ENCODE results near the gene TENT5C. TPM values are rescaled to one million over a fixed set of nuclear protein-coding genes. Genes with fewer than 3 reads are reported as not detected.

The TENT5C gene
- total RNA-seq, result under 0.01 TPM in 1 of 2 replicates, not detected in the other

DNA sequence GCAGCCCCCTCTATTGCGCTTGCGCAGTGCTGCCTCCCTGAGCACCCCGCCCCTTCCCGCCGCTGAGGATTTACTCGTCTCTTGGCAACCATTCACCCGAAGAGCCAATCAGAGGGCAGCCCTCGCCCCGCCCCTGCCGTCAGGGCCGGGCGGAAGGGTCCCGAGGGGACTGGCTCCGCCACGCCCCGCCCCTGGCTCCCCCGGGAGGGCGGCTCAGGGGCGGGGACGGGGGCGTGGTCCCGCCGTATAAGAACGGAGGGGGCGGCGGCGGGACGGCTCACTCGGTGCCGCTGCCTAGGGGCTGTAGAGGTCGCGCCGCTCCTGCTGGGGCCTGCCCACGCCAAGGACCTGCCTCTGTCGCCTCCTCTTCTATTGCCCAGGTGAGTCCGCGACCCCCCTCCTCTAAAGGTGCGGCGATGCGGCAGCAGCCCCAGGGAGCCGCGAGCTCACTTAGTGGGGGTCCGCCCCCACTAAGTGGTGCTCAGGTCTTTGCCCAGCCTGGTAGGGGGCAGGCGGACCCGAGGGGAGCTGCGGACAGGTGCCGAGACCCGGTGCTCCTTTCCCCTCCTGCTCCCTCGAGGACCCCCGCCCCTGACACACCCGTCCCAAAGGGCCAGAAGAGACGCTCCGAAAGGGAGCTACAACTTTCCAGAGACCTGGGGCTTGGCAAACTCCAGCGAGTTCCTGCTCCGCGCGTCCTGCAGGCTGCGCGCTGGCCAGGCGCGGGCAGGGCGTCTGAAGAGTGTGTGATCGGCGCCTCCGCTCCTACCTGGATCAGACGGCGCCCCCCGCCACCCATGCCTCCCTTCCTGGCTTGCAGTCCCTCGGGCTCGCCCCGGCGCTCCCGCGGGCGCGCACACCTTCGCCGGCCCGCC, at the start of gene TENT5C:
Gene TENT5C (plus strand): TSS at position 275 of the 875 bp plus-strand sequence. CDS start 16,821 bp downstream, outside the sequence.

Other genes starting within 250 kb of the TENT5C start
- gene MAN1A2, start 238.6 kb upstream of the TENT5C start, total RNA-seq, result 13.5 and 17.5 TPM in 2 replicates

All from mesangial cell (primary cell).